ENCODE results near the gene RDM1.

The RDM1 gene

DNA sequence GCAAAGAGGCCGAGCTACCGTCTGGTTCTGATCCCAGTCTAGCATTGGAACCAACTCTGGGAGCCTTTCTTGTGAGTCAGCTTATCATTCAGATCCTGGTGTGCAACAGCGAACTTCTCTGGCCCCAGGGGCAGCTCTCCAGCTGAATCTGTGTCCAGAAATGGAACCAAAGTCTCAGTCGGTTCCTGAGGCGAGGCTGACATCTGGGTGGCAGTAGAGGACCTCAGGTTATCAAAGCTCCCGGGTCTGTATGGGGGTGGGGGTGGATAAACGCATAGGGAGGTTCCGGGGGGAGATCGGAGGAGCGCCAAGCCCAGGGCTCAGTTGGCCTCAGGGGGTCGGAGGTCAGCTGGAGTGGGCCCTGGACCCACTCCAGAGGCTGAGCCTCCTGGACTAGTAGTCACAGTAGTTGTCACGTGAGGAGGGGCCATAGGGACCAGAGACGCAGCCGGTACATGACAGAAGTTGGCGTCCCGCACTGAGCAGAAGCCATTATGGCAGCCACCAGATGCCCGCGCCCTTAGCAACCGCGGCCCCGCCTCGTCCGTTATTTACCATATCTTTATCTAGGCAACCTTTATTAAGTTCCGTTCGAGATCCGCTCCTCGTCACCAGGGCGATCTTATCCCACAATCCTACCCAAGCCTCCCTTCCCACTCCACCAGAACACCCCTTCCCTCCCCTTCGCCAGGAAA is 12.9 kb downstream of the RDM1 start:
- no peak overlapping the region for H3K4me3 ChIP-seq (ENCODE audit: low read length)
- H3K9me2 ChIP-seq (replicated peaks; ENCODE audit: insufficient read depth, low read length): no peaks in the 10 kb centered on the region
- H3K27ac ChIP-seq (ENCODE audit: low read length): no peak overlapping the region
- H3K9me3 ChIP-seq (replicated peaks; ENCODE audit: insufficient read depth, low read length): no peaks in the 10 kb centered on the region
- TF ChIP-seq, protein P1, sequence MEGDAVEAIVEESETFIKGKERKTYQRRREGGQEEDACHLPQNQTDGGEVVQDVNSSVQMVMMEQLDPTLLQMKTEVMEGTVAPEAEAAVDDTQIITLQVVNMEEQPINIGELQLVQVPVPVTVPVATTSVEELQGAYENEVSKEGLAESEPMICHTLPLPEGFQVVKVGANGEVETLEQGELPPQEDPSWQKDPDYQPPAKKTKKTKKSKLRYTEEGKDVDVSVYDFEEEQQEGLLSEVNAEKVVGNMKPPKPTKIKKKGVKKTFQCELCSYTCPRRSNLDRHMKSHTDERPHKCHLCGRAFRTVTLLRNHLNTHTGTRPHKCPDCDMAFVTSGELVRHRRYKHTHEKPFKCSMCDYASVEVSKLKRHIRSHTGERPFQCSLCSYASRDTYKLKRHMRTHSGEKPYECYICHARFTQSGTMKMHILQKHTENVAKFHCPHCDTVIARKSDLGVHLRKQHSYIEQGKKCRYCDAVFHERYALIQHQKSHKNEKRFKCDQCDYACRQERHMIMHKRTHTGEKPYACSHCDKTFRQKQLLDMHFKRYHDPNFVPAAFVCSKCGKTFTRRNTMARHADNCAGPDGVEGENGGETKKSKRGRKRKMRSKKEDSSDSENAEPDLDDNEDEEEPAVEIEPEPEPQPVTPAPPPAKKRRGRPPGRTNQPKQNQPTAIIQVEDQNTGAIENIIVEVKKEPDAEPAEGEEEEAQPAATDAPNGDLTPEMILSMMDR (IDR thresholded peaks at IDR 0.05; ENCODE audit: low read length): no peak
- no peak for TF ChIP-seq EZH2 (optimal IDR thresholded peaks at IDR 0.05; ENCODE audit: low read depth, low read length)
- no peak for TF ChIP-seq EZH2phosphoT487 (IDR thresholded peaks at IDR 0.05; ENCODE audit: low read length)
- no peaks in the 10 kb centered on the region for H3K79me2 ChIP-seq (ENCODE audit: low read length)
- no peak for DNase-seq
- H2AFZ ChIP-seq (ENCODE audit: low read length): no peak overlapping the region
- H3K4me1 ChIP-seq (ENCODE audit: low read length): no peaks in the 10 kb centered on the region
- H3K4me2 ChIP-seq (ENCODE audit: low read depth, low read length): no peak overlapping the region
- no peak overlapping the region for H3K9ac ChIP-seq (ENCODE audit: low read length)
- no peaks in the 10 kb centered on the region for H3K36me3 ChIP-seq (replicated peaks; ENCODE audit: insufficient read depth, low read length)
- H3F3A ChIP-seq (ENCODE audit: insufficient read depth, low read length): no peaks in the 10 kb centered on the region
- no peaks in the 10 kb centered on the region for H3K27me3 ChIP-seq (replicated peaks; ENCODE audit: insufficient read depth, low read length)
- no peaks in the 10 kb centered on the region for H4K20me1 ChIP-seq (ENCODE audit: insufficient read depth, low read length)

DNA sequence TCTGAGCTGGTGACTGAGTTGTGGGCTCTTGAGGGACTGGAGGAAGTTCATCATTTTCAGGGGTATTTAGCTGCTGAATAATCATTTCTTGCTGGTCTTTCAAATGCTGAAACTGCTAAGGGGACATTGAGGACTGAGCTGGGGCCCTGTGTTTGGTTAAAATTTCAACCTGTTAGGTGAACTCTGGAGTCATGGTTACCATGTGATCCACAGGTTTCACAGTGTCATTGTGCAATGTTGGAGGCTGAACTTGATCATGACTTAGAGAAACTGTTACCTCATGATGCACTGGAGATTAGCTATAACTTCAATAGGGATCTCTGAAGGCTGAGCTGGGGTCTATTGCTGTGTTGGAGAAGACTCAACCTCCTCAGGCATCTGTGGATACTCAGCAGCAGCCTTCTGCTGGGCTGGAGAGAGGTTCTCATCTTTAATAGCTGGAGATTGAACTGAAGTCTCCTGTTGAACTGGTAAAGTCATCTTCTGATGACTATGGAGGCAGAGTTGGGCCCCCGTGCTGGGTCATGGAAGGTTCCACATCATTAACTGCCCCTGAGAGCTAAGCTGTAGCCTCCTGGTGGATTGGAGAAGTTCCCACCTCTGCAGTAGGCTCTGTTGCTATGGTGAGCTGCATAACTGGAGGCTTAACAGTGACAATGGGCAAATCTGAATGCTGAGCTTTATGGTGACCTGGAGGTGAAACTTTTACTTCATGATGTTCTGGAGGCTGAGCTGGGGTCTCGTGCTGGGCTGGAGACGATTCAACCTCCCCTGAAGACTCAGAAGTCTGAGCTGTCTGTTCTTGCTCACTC is 15.2 kb downstream of the RDM1 start:
- H3K4me2 ChIP-seq (ENCODE audit: low read depth, low read length): no peak overlapping the region
- H3K9me3 ChIP-seq (replicated peaks; ENCODE audit: insufficient read depth, low read length): no peaks in the 10 kb centered on the region
- H3K9ac ChIP-seq (ENCODE audit: low read length): no peak overlapping the region

DNA sequence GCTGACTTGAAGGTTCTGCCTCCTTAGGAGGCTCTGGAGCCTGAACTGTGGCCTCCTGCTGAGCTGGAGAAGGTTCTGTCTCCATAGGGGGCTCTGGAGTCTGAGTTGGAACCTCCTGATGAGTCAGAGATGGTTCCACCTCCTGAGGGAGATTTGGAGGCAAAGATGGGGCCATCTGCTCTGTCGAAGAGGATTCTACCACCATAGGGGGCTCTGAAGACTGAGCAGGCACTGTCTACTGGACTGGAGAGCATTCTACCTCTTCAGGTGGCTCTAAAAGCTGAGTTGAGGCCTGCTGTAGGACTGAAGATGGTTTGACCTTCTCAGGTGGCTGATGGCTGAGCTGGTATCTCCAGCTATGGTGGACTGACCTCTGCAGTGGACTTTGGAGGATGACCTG is 16.2 kb downstream of the RDM1 start:
- Histone ChIP-seq H3K27me3 (replicated peaks; ENCODE audit: insufficient read depth, low read length) (no peaks in the 10 kb centered on the region), H3K79me2 (ENCODE audit: low read length) (no peaks in the 10 kb centered on the region), H3K9me2 (replicated peaks; ENCODE audit: insufficient read depth, low read length) (no peaks in the 10 kb centered on the region), H3K9me3 (replicated peaks; ENCODE audit: insufficient read depth, low read length) (no peaks in the 10 kb centered on the region), H4K20me1 (ENCODE audit: insufficient read depth, low read length) (no peaks in the 10 kb centered on the region), H2AFZ (ENCODE audit: low read length) (no peak overlapping the region), H3K36me3 (replicated peaks; ENCODE audit: insufficient read depth, low read length) (no peaks in the 10 kb centered on the region), H3K27ac (ENCODE audit: low read length) (no peak overlapping the region), H3K9ac (ENCODE audit: low read length) (no peak overlapping the region), H3F3A (ENCODE audit: insufficient read depth, low read length) (no peaks in the 10 kb centered on the region), H3K4me2 (ENCODE audit: low read depth, low read length) (no peak overlapping the region), H3K4me3 (ENCODE audit: low read length) (no peak overlapping the region), H3K4me1 (ENCODE audit: low read length) (no peaks in the 10 kb centered on the region)
- TF ChIP-seq, protein P1 (IDR thresholded peaks at IDR 0.05; ENCODE audit: low read length): no peak
- TF ChIP-seq EZH2 (optimal IDR thresholded peaks at IDR 0.05; ENCODE audit: low read depth, low read length) (no peak), EZH2phosphoT487 (IDR thresholded peaks at IDR 0.05; ENCODE audit: low read length) (no peak)
- no peak for DNase-seq

More for the DNA sequence above, 15.2 kb downstream of the RDM1 start:
- no peak overlapping the region for H3K27ac ChIP-seq (ENCODE audit: low read length)
- no peaks in the 10 kb centered on the region for H3K36me3 ChIP-seq (replicated peaks; ENCODE audit: insufficient read depth, low read length)
- no peak overlapping the region for H2AFZ ChIP-seq (ENCODE audit: low read length)
- H3K4me1 ChIP-seq (ENCODE audit: low read length): no peaks in the 10 kb centered on the region
- no peaks in the 10 kb centered on the region for H3K9me2 ChIP-seq (replicated peaks; ENCODE audit: insufficient read depth, low read length)
- no peak overlapping the region for H3K4me3 ChIP-seq (ENCODE audit: low read length)
- H3K27me3 ChIP-seq (replicated peaks; ENCODE audit: insufficient read depth, low read length): no peaks in the 10 kb centered on the region
- no peak for DNase-seq
- TF ChIP-seq EZH2 (optimal IDR thresholded peaks at IDR 0.05; ENCODE audit: low read depth, low read length): no peak
- TF ChIP-seq, protein P1 (IDR thresholded peaks at IDR 0.05; ENCODE audit: low read length): no peak
- TF ChIP-seq EZH2phosphoT487 (IDR thresholded peaks at IDR 0.05; ENCODE audit: low read length): no peak
- H3F3A ChIP-seq (ENCODE audit: insufficient read depth, low read length): no peaks in the 10 kb centered on the region
- no peaks in the 10 kb centered on the region for H3K79me2 ChIP-seq (ENCODE audit: low read length)
- H4K20me1 ChIP-seq (ENCODE audit: insufficient read depth, low read length): no peaks in the 10 kb centered on the region

Measured in MM.1S (cell line).